ENCODE data around the gene ODF2L. TPM values are rescaled to one million over a fixed set of nuclear protein-coding genes. Genes with fewer than 3 reads are reported as not detected.

Gene ODF2L
- 42.5 and 63.6 TPM in 2 replicates for total RNA-seq

GRCh38 chr1:86395751-86396497, at the start of gene ODF2L:
Gene ODF2L (minus strand): TSS chr1:86396323. CDS start chr1:86387027, 9,296 bp downstream.
- DNase-seq = peak; percentile 90

- no peak for DNase-seq
Observed at GRCh38 chr1:86445919-86446318, 49.8 kb upstream of the ODF2L start.

- no peak for DNase-seq
Observed at GRCh38 chr1:86441997-86442396, 45.9 kb upstream of the ODF2L start.

- no peak for DNase-seq
Observed at GRCh38 chr1:86441581-86441980, 45.5 kb upstream of the ODF2L start.

GRCh38 chr1:86436041-86436440, 39.9 kb upstream of the ODF2L start:
- no peak for DNase-seq

GRCh38 chr1:86435327-86435726, 39.2 kb upstream of the ODF2L start:
- DNase-seq = no peak

GRCh38 chr1:86434059-86434458, 37.9 kb upstream of the ODF2L start:
- no peak for DNase-seq

- no peak for DNase-seq
Observed at GRCh38 chr1:86430376-86430775, 34.3 kb upstream of the ODF2L start.

- DNase-seq = peak; percentile 81
Observed at GRCh38 chr1:86429835-86430234, 33.7 kb upstream of the ODF2L start.

- DNase-seq = no peak
Observed at GRCh38 chr1:86429122-86429725, 33.1 kb upstream of the ODF2L start.

- DNase-seq = no peak
Observed at GRCh38 chr1:86423873-86424272, 27.8 kb upstream of the ODF2L start, which contains the start of gene CLCA2. Gene CLCA2 (plus strand): TSS chr1:86424171. CDS start chr1:86424248, 77 bp downstream.

- no peak for DNase-seq
Observed at GRCh38 chr1:86423473-86423872, 27.4 kb upstream of the ODF2L start.

- peak; percentile 45 for DNase-seq
Observed at GRCh38 chr1:86421601-86422280, 25.6 kb upstream of the ODF2L start.

GRCh38 chr1:86419277-86419903, 23.3 kb upstream of the ODF2L start:
- peak; percentile 29 for DNase-seq

- DNase-seq = no peak
Observed at GRCh38 chr1:86416343-86416742, 20.2 kb upstream of the ODF2L start.

GRCh38 chr1:86410879-86411278, 14.8 kb upstream of the ODF2L start:
- no peak for DNase-seq

GRCh38 chr1:86409416-86410021, 13.4 kb upstream of the ODF2L start:
- DNase-seq = no peak

GRCh38 chr1:86396498-86396890, 371 bp upstream of the ODF2L start:
- no peak for DNase-seq

GRCh38 chr1:86394416-86394815, 1.7 kb downstream of the ODF2L start:
- peak; percentile 66 for DNase-seq

GRCh38 chr1:86389307-86389706, 6.8 kb downstream of the ODF2L start:
- DNase-seq = peak; percentile 14

- DNase-seq = no peak
Observed at GRCh38 chr1:86388777-86389176, 7.3 kb downstream of the ODF2L start.

GRCh38 chr1:86387916-86388627, 8.1 kb downstream of the ODF2L start:
- DNase-seq = no peak
